Upper lobe of right lung (tissue), 1 donor: ENCODE data around the gene UPB1. TPM values are rescaled to one million over a fixed set of nuclear protein-coding genes. Genes with fewer than 3 reads are reported as not detected.

Experiments used
- ATAC-seq: fragments of 200-7000 bp; cut with Tn5 transposase; one replicate; pipeline ENCODE4 v1.9.1; 2020; ENCODE audit warnings: mild to moderate bottlenecking, moderate library complexity
- DNase-seq: peaks from one replicate; pipeline ENCODE4 v3.0.0-alpha.2; 2020
- H3K27ac ChIP-seq: fragments of 200-600 bp; one replicate; pipeline ENCODE4 v1.8.0; 2022
- H3K27me3 ChIP-seq: fragments of 200-600 bp; one replicate; pipeline ENCODE4 v1.8.0; 2022; ENCODE audit warnings: mild to moderate bottlenecking
- H3K36me3 ChIP-seq: fragments of 200-600 bp; one replicate; pipeline ENCODE4 v1.8.0; 2022
- H3K4me1 ChIP-seq: fragments of 200-600 bp; one replicate; pipeline ENCODE4 v1.8.0; 2022
- H3K4me3 ChIP-seq: fragments of 200-600 bp; one replicate; pipeline ENCODE4 v1.8.0; 2022; ENCODE audit warnings: mild to moderate bottlenecking
- H3K9me3 ChIP-seq: fragments of 200-600 bp; one replicate; pipeline ENCODE4 v1.8.0; 2022
- intact Hi-C: fragments of 100-400 bp; cut with DNase I; formaldehyde crosslinking; loops from one replicate; pipeline ENCODE4 v1.11.0; 2022
- total RNA-seq: library from RNA; stranded (reverse); fragmentation: NEBNext Ultra II Directional; extraction: Animal tissue kit (Norgen Biotek cat#: 25700); gene quantifications from one replicate; pipeline ENCODE4 v1.2.1, GENCODE V29; 2021
- TF ChIP-seq, protein P1 (sequence below): fragments of 200-600 bp; IDR thresholded peaks from one replicate; pipeline ENCODE4 v1.8.0; 2022; ENCODE audit warnings: antibody characterized with exemption
- donor health status: DM: no; HTN: yes; CAD: no; lungs with severe emphysema.

Gene UPB1
- total RNA-seq, 1 donor from 2014 or later, result 1.5 TPM

DNA sequence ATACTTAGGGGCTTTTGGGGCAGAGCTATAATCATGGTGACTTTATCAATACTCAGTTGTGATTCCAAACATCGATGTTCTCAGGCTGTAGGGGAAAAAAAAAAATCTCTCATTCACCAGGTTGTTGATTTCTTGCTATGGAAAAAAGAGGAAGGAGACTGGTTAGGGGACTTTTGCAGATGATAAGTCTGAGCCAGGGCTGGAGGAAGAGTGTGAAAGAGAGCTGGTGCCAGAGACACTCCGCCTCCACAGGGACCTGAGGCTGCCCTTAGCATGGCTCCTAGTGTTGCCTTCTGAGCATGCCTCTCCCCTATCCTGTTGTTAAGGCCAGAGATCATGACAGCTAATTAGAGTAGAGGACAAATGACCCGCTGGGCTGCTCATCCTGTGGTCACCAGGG is 16.9 kb downstream of the UPB1 start:
- ATAC-seq (peak; percentile 48), DNase-seq (no peak)
- peaks cover 40% of the 10 kb centered on the region for H3K4me1 ChIP-seq
- H3K27ac ChIP-seq, result no peak overlapping the region
- no peaks in the 10 kb centered on the region for H3K36me3 ChIP-seq
- H3K4me3 ChIP-seq, result no peak overlapping the region
- TF ChIP-seq, protein P1, sequence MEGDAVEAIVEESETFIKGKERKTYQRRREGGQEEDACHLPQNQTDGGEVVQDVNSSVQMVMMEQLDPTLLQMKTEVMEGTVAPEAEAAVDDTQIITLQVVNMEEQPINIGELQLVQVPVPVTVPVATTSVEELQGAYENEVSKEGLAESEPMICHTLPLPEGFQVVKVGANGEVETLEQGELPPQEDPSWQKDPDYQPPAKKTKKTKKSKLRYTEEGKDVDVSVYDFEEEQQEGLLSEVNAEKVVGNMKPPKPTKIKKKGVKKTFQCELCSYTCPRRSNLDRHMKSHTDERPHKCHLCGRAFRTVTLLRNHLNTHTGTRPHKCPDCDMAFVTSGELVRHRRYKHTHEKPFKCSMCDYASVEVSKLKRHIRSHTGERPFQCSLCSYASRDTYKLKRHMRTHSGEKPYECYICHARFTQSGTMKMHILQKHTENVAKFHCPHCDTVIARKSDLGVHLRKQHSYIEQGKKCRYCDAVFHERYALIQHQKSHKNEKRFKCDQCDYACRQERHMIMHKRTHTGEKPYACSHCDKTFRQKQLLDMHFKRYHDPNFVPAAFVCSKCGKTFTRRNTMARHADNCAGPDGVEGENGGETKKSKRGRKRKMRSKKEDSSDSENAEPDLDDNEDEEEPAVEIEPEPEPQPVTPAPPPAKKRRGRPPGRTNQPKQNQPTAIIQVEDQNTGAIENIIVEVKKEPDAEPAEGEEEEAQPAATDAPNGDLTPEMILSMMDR, result no peak
- H3K9me3 ChIP-seq, result no peaks in the 10 kb centered on the region
- intact Hi-C loops, result no loop called here
- no peaks in the 10 kb centered on the region for H3K27me3 ChIP-seq

DNA sequence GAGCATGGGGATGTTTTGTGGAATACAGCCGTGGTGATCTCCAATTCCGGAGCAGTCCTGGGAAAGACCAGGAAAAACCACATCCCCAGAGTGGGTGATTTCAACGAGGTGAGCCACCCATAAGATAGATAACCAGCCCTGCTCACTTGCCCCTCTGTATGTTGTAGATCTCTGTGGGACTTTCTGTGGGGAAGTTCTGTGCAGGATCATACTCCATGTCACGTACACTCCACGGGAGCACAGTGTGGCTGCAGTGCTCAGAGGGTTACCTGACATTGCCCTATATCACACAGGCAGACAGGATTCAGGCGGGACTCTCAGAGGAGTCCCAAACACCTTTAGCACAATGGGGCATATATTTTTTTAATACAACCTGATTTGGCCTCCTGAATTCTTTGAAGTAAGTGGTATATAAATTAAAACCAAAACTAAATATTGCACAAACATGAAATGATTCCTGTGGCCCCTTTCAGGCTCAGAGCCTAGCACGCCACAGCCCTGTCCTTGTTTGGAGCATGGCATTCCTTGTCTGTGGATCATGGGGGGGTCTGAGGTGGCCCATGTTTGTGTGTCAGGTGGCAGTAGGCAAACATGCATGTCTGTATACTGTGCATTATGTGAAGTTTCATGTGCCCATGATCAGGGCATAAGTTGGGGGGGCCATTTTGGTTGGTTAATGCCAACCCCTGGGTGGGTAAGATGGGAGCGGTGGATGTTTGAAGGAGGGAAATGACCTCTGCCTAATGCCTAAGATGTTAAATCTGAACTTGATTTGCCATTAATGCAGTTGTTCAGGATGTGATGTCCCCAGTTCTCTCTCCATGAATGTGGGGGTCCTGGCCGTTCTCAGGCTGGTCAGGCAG is 18.5 kb downstream of the UPB1 start:
- TF ChIP-seq, protein P1, result no peak
- H3K9me3 ChIP-seq, result no peaks in the 10 kb centered on the region
- no peak for DNase-seq
- H3K27me3 ChIP-seq, result no peaks in the 10 kb centered on the region
- no peak overlapping the region for H3K27ac ChIP-seq
- no peak for ATAC-seq
- intact Hi-C loops, result no loop called here
- peaks cover 30% of the 10 kb centered on the region for H3K4me1 ChIP-seq
- H3K36me3 ChIP-seq, result no peaks in the 10 kb centered on the region
- no peak overlapping the region for H3K4me3 ChIP-seq

DNA sequence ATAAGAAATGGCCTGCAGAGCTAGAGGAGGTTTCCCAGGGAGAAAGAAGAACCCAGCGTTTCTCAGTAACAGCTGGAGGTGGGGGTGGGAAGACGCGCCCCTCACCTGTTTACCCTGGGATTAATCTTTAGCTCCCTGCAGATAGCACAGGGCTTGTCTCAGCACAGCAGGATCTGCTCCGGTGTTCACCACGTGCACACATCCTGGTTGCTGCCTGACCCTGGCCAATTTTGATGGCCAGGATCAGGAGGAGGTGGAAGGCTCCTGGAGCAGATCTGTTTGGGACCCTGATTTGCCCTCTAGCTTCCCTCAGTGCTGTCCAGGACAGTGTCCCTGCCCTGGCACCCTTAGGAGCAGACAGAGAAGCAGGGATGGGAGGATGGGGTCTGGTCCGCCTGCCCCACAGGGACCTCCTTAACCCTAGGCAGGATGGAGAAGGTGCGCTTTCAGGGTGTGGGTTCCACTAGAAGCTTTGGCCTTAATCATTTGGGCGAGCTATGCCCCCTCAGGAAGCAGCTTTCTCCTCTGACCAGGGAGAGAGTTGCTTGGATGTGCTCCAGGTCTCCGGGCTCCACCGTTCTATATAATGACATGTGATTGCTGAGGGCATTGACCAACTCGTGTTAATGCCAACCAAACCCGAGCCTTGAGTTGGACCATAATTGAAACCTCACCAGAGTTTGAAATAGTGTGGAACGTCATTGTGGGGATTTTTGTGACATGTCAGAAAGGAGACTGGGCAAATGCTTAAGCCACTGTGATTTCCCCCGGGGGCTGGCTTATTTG is 19.3 kb downstream of the UPB1 start:
- no peaks in the 10 kb centered on the region for H3K36me3 ChIP-seq
- no peaks in the 10 kb centered on the region for H3K27me3 ChIP-seq
- intact Hi-C loops, result no loop called here
- H3K4me3 ChIP-seq, result no peak overlapping the region
- TF ChIP-seq, protein P1, result no peak
- ATAC-seq, result no peak
- H3K4me1 ChIP-seq, result peaks cover 30% of the 10 kb centered on the region
- no peak for DNase-seq
- H3K9me3 ChIP-seq, result no peaks in the 10 kb centered on the region
- no peak overlapping the region for H3K27ac ChIP-seq

DNA sequence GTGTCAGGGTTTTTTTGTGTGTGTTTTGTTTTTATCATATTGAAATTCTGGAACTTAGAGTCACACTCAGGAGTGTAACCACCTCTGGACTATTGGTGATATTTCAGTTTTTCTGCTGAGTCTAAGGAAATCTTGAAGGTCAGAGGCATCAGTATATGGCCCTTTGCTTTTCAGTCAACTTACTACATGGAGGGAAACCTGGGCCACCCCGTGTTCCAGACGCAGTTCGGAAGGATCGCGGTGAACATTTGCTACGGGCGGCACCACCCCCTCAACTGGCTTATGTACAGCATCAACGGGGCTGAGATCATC is 19.9 kb downstream of the UPB1 start:
- TF ChIP-seq, protein P1, result no peak
- Histone ChIP-seq H3K4me1 (peaks cover 30% of the 10 kb centered on the region), H3K27ac (no peak overlapping the region), H3K27me3 (no peaks in the 10 kb centered on the region), H3K4me3 (no peak overlapping the region), H3K9me3 (no peaks in the 10 kb centered on the region), H3K36me3 (no peaks in the 10 kb centered on the region)
- no peak for ATAC-seq
- intact Hi-C loops, result no loop called here
- DNase-seq, result no peak

DNA sequence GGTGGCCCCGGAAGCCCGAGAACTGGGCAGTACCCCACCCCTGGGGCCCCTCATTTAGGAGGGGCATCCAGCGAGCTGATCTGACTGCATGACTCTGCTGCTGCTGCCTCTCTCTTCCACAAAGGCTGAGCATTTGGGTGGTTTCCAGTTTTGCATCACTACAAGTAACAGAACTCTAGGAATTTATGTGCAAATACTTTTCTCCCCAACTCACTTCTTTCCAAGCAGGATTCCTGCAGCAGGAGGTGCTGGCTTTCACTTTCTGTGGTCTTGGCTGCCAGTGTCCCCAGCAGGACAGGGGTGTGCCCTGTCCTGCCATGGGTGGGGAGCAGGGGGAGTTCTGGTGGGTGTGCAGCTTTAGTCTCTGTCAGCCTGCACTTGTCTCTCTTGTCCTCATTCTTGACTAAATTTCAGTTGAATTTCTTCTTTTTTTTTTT is 21.2 kb downstream of the UPB1 start:
- no peak for DNase-seq
- peaks cover 18% of the 10 kb centered on the region for H3K4me1 ChIP-seq

More for the DNA sequence above, 21.2 kb downstream of the UPB1 start:
- Histone ChIP-seq H3K36me3 (no peaks in the 10 kb centered on the region), H3K9me3 (no peaks in the 10 kb centered on the region), H3K4me3 (peak overlapping the region; percentile 5), H3K27ac (no peak overlapping the region), H3K27me3 (no peaks in the 10 kb centered on the region)
- peak; percentile 65 for ATAC-seq
- TF ChIP-seq, protein P1, result no peak
- intact Hi-C loops, result no loop called here
